ENCODE measurements around the gene PGM2L1.
"Not testable (repeated sequence)": the region's sequence is repeated elsewhere in the genome, so short reads cannot be mapped to it uniquely, and the experiment has no call there.

The PGM2L1 gene

GRCh38 chr11:74332291-74332690 is 65.9 kb downstream of the PGM2L1 start:
- no peak for DNase-seq

- not testable (repeated sequence) for DNase-seq
These were observed 67.2 kb downstream of the PGM2L1 start for GRCh38 chr11:74331000-74331399.

GRCh38 chr11:74330075-74330858 is 68.0 kb downstream of the PGM2L1 start:
- DNase-seq: no peak

- no peak for DNase-seq
These were observed 71.2 kb downstream of the PGM2L1 start for GRCh38 chr11:74327076-74327475.

GRCh38 chr11:74326665-74327064 is 71.6 kb downstream of the PGM2L1 start:
- DNase-seq: no peak

- peak; percentile 78 for DNase-seq
These were observed 72.3 kb downstream of the PGM2L1 start for GRCh38 chr11:74325649-74326645.

- DNase-seq: no peak
These were observed 75.6 kb downstream of the PGM2L1 start for GRCh38 chr11:74322667-74323066.

GRCh38 chr11:74321487-74322188 is 76.6 kb downstream of the PGM2L1 start:
- peak; percentile 73 for DNase-seq

GRCh38 chr11:74320538-74320937 is 77.7 kb downstream of the PGM2L1 start:
- DNase-seq: no peak

GRCh38 chr11:74319139-74319816 is 79.0 kb downstream of the PGM2L1 start:
- no peak for DNase-seq

- no peak for DNase-seq
These were observed 79.8 kb downstream of the PGM2L1 start for GRCh38 chr11:74318241-74318932.

- DNase-seq: no peak
These were observed 81.3 kb downstream of the PGM2L1 start for GRCh38 chr11:74316772-74317505.

GRCh38 chr11:74312326-74312725 is 85.9 kb downstream of the PGM2L1 start:
- DNase-seq: no peak

- peak; percentile 38 for DNase-seq
These were observed 86.8 kb downstream of the PGM2L1 start, which contains the start of gene P4HA3 for GRCh38 chr11:74311352-74311926. P4HA3 (minus strand) TSS chr11:74311640; CDS start chr11:74311611, 29 bp downstream.

GRCh38 chr11:74310857-74311256 is 87.4 kb downstream of the PGM2L1 start:
- no peak for DNase-seq

- DNase-seq: peak; percentile 49
These were observed 90.8 kb downstream of the PGM2L1 start for GRCh38 chr11:74307434-74307833.

- no peak for DNase-seq
These were observed 91.6 kb downstream of the PGM2L1 start for GRCh38 chr11:74306435-74307175.

GRCh38 chr11:74299015-74299414 is 99.2 kb downstream of the PGM2L1 start:
- DNase-seq: no peak

- DNase-seq: no peak
These were observed 100.7 kb downstream of the PGM2L1 start for GRCh38 chr11:74297484-74297883.

GRCh38 chr11:74288911-74289310 is 109.3 kb downstream of the PGM2L1 start:
- DNase-seq: no peak
